ENCODE results near the gene CWF19L2. TPM values are rescaled to one million over a fixed set of nuclear protein-coding genes. Genes with fewer than 3 reads are reported as not detected.

The CWF19L2 gene
- total RNA-seq: 6.1 and 12.5 TPM in 2 replicates

DNA sequence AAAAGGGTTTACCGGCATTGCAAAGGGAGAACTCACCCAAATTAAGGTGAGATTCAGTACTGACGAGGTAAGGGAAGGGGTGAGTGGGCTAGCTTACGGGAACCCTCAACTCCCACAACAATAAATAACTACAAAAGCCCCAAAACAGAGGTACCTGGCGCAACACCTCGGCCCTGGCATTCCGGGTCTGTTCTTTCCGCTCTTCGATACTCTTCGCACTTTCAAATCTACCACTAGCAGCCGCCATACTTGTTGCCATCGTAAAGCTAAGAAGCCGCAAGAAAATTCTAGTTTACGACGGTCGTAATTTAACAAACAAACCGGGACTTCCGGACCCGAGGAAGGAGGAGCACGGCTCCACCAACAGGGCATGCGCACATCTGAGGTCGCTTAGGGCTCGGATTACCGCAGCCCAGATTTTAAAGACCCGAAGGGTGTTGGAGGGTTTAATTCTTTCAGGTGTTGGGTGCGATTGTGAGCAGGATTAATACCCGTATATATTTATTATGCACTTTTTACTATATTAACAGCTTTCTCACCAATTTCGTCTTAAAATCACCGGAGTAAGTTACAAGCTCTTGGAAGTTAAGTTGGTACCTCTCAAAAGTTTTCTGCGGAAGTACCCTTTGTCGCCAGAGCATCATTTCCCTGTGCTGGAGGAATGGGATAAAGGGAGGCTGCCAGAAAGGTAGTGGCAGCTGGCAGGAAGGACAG is at the start of gene CWF19L2:
TSS of gene CWF19L2 (minus strand) at position 268 of the 714 bp plus-strand sequence. CDS start at position 259, 9 bp downstream.

Other genes starting within 250 kb of the CWF19L2 start
- gene ALKBH8, start 107.9 kb upstream of the CWF19L2 start, total RNA-seq: 4.0 and 6.6 TPM in 2 replicates
- gene ELMOD1, start 133.3 kb upstream of the CWF19L2 start, total RNA-seq: not detected in 2 replicates